ENCODE results near the gene MRPL32. TPM values are rescaled to one million over a fixed set of nuclear protein-coding genes. Genes with fewer than 3 reads are reported as not detected.

MRPL32 gene
- total RNA-seq, 3 donors from 2014 or later = 49.0 to 57.7 (median 51.1) TPM

GRCh38 chr7:42910306-42910705 is 21.9 kb upstream of the MRPL32 start:
- no peak overlapping the region for H3K27ac ChIP-seq
- peaks cover 0 to 8% of the 10 kb centered on the region in 2 donors for H3K4me1 ChIP-seq
- H3K9me3 ChIP-seq = no peaks in the 10 kb centered on the region
- DNase-seq (ENCODE audit: low spot score in 2 of 2) = no peak
- no peak for TF ChIP-seq POLR2A (IDR thresholded peaks at IDR 0.05)
- no peak for TF ChIP-seq CTCF (IDR thresholded peaks at IDR 0.05)
- no peak for TF ChIP-seq POLR2AphosphoS5 (IDR thresholded peaks at IDR 0.05)
- intact Hi-C loops (cut with DNase I; ENCODE audit: low total_unique reads) = no loop called here
- no peaks in the 10 kb centered on the region for H3K27me3 ChIP-seq
- H3K36me3 ChIP-seq = no peaks in the 10 kb centered on the region
- H3K4me3 ChIP-seq = no peak overlapping the region

- peak; percentile 91 to 96 for DNase-seq (ENCODE audit: low spot score in 2 of 2)
- intact Hi-C loops (cut with DNase I; ENCODE audit: low total_unique reads) = no loop called here
- Histone ChIP-seq H3K4me3 (peak within 1 kb of the TSS; percentile 75 to 92 (median 76)), H3K27me3 (no peaks in the 10 kb centered on the region), H3K4me1 (peaks cover 0 to 8% of the 10 kb centered on the region in 2 donors), H3K9me3 (no peaks in the 10 kb centered on the region), H3K27ac (peak within 1 kb of the TSS; percentile 68 to 78), H3K36me3 (no peaks in the 10 kb centered on the region)
- TF ChIP-seq CTCF (IDR thresholded peaks at IDR 0.05) = no peak
- peak; percentile 64 to 80 (median 79) for TF ChIP-seq POLR2AphosphoS5 (IDR thresholded peaks at IDR 0.05)
These were observed 20.4 kb upstream of the MRPL32 start, which contains the start of gene C7orf25 for GRCh38 chr7:42911454-42912447. TSS of gene C7orf25 (minus strand) at chr7:42912070. CDS start at chr7:42910900, 1,170 bp downstream.

- TF ChIP-seq CTCF (IDR thresholded peaks at IDR 0.05) (no peak), POLR2AphosphoS5 (IDR thresholded peaks at IDR 0.05) (no peak), POLR2A (IDR thresholded peaks at IDR 0.05) (no peak)
- Histone ChIP-seq H3K4me1 (peaks cover 0 to 8% of the 10 kb centered on the region in 2 donors), H3K4me3 (no peak overlapping the region), H3K36me3 (no peaks in the 10 kb centered on the region), H3K27ac (peak overlapping the region in 1 of 2 donors; percentile 73), H3K27me3 (no peaks in the 10 kb centered on the region), H3K9me3 (no peaks in the 10 kb centered on the region)
- DNase-seq (ENCODE audit: low spot score in 2 of 2) = no peak
- intact Hi-C loops (cut with DNase I; ENCODE audit: low total_unique reads) = no loop called here
These were observed 18.6 kb upstream of the MRPL32 start for GRCh38 chr7:42913591-42913990.

- no peak for TF ChIP-seq POLR2AphosphoS5 (IDR thresholded peaks at IDR 0.05)
- no peak for TF ChIP-seq POLR2A (IDR thresholded peaks at IDR 0.05)
- no peak for TF ChIP-seq CTCF (IDR thresholded peaks at IDR 0.05)
- no peak for DNase-seq (ENCODE audit: low spot score in 2 of 2)
- Histone ChIP-seq H3K9me3 (no peaks in the 10 kb centered on the region), H3K27ac (peak overlapping the region; percentile 54 to 73), H3K36me3 (no peaks in the 10 kb centered on the region), H3K4me1 (peaks cover 0 to 8% of the 10 kb centered on the region in 2 donors), H3K27me3 (no peaks in the 10 kb centered on the region), H3K4me3 (no peak overlapping the region)
- intact Hi-C loops (cut with DNase I; ENCODE audit: low total_unique reads) = no loop called here
These were observed 18.2 kb upstream of the MRPL32 start for GRCh38 chr7:42914009-42914408.

All from breast epithelium (tissue), 4 donors.